ENCODE results near the gene SEMA3C. TPM values are rescaled to one million over a fixed set of nuclear protein-coding genes. Genes with fewer than 3 reads are reported as not detected.

The SEMA3C gene
- total RNA-seq, 1 donor from 2014 or later: 111 TPM

DNA sequence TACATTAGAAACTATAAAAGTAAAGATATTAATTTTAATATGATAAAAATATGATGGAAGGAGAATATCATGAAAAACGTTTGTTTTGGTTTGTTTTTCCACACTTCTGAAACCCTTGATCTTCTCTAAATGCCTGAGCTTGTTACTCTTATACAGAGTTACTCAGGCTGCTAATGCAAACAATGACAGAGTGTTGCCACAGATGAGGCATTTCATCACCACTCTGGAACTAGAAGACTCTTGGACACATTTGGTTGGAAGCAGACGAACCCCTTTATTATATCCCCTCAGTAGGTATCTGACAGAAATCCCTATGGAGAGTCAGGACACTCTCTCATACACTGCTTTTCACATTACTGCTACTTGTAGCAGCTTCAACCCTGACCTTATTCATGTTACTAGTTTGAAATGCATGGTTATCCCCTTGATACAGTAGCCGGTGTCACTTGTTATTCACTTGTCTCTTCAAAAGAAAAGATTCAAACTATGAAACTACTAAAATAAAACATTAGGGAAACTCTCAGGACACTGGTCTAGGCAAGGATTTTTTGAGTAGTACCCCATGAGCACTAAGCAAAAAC is 66.9 kb downstream of the SEMA3C start:
- DNase-seq (ENCODE audit: low spot score): no peak

- DNase-seq (ENCODE audit: low spot score): no peak
Observed at GRCh38 chr7:80848841-80849240, 70.0 kb downstream of the SEMA3C start.

GRCh38 chr7:80847895-80848294 is 71.0 kb downstream of the SEMA3C start:
- DNase-seq (ENCODE audit: low spot score): no peak

DNA sequence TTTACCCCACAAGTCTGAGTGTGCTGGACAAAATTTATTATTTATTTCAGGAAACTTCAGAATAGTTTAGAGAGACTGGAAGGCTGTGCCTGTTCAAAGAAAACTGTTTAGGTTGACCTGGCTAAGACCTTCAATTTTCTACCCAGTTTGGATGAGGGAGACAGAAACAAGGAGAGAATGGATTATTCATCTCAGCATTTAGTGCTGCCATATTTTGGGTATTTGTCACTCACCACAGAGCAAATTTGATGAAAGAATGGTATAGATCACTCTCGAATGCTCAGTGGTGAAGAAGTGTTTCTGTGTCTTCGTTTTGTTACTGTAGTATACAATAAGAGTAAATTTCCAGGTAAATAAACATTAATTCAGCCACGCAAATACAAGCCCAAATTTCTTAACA is 71.8 kb downstream of the SEMA3C start:
- no peak for DNase-seq (ENCODE audit: low spot score)

GRCh38 chr7:80844916-80845315 is 73.9 kb downstream of the SEMA3C start:
- DNase-seq (ENCODE audit: low spot score): no peak

DNA sequence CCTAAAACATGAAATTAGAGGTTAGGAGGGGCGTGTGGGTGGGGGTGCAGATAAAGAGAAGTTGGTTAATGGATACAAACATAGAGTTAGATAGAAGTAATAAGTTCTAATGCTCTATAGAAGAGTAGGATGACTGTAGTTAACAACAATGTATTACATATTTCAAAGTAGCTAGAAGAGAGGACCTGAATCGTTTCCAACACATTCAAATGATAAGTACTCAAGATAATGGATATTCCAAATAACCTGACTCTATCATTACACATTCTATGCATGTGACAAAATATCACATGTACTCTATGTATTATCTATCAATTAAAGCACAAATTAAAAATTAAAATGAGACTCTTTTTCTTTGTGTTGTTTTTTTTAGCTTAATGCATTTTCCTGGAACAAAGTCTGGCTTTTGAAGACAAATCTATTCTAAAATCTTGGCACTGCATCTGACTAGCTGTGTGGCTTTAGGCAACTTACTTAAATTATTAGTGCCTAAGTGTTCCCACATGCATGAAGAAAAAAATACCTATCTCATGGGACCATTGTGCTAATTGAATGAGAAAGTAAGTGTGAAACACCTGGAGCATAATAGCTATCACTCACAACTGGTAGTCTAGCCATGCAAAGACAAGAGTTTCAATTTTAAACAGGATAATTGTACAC is 75.7 kb downstream of the SEMA3C start:
- DNase-seq (ENCODE audit: low spot score): no peak

GRCh38 chr7:80842022-80842790 is 76.6 kb downstream of the SEMA3C start:
- no peak for DNase-seq (ENCODE audit: low spot score)

- DNase-seq (ENCODE audit: low spot score): no peak
Observed at GRCh38 chr7:80841423-80841955, 77.4 kb downstream of the SEMA3C start.

DNA sequence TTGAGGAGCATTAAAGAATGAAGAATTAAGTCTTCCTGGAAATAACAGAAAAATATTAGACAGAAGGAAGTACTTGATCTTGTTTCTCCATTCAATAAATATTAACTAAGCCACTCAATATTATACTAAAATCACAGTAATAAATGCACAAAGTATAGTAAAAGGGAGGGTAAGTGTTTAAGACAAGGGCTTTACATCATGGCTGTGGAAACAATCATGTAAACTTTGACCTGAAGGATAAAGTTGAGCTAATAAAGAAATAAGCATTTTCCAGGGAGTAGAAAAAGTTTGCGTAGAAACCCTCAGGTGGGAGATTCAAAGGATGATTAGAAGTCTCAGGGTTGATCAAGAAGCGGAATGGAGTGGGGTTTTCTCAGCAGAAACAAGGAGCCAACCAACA is 78.2 kb downstream of the SEMA3C start:
- no peak for DNase-seq (ENCODE audit: low spot score)

DNA sequence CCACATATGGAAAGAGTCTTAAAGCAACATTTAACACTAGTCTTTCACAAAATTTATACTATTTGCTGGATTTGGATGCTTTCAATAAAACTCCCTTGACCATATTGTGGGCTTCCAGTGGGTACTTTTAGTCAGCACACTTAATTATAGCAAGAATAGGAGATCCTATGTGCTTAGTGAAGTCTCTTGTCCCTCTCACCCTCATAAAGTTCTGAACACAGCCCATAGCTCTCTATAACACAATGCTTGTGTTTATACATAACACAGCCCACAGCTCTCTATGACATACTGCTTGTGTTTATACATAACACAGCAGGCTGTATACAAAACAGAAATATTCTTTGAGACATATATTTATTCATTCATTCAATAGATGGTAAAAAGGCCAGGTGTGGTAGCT is 79.0 kb downstream of the SEMA3C start:
- DNase-seq (ENCODE audit: low spot score): no peak

DNA sequence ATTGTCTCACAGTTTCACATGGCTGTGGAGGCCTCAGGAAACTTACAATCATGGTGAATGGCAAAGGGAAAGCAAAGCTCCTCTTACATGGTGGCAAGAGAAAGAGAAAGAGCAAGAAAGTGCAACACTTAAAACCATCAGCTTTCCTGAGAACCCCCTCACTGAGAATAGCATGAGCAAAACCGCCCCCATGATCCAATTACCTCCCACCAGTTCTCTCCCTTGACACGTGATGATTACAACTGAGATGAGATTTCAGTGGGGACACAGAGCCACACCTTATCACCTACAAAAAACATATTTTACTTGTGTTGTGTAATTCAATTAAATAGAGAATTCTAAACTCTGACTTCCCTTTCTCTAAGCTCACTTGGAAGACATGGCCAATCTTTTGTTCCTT is 80.2 kb downstream of the SEMA3C start:
- DNase-seq (ENCODE audit: low spot score): no peak

GRCh38 chr7:80837345-80837744 is 81.5 kb downstream of the SEMA3C start:
- no peak for DNase-seq (ENCODE audit: low spot score)

DNA sequence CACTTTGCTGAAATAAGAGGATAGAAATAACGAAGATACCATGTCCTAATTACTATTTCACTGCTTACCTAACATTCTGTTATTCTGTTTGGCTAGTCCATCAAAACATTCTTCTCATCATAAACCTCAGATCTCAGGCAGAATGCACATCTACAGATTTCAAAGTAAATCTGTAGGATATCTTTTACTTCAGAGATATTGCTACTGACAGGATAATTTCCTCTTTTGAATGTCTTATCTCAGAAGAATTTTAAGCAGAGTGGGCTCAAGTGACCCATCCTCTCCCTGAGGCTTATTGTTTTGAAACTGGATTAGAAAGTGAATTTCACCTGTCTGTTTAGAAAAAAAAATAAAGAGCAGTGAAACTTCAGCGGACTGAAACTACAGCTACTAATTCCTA is 83.6 kb downstream of the SEMA3C start:
- no peak for DNase-seq (ENCODE audit: low spot score)

DNA sequence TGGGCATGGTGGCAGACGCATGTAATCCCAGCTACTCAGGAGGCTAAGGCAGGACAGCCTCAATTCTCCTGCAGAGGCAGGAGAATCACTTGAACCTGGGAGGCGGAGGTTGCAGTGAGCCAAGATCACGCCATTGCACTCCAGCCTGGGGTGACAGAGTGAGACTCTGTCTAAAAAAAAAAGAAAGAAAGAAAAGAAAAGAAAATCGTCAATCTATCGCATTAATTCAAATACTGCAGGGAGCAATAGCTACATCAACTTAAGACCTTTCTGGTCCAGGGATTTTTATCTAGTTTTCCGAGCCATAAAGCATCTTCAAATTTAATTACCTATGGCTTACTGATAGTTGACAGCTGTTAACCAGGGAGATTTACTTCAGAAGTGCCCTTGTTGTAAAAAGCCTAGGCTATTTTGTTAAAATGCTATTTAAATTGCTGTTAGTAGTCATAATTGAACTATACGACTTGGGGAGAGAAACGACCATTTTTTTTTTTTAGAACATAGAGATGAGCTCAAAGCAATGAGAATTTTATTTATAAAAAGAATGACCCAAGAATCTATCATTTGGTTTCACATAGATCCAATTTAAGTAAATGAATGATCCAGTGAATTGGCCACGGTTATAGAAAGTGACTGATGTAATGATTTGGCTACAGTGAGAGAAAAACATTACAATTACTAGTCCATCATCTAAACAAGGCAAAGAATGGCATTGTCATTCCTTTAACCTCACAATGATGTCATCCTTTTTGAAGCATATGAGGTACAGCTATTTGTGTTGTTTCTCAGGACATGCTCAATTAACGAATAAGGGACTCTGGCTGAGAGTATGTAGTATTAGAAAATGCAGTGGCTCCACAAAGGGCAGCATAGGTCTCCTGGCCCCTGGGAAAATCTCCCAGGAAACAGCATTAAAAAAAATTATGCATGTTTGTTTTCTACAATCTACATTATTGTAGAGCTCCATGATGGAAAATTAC is 85.3 kb downstream of the SEMA3C start:
- DNase-seq (ENCODE audit: low spot score): no peak

GRCh38 chr7:80832006-80832405 is 86.8 kb downstream of the SEMA3C start:
- DNase-seq (ENCODE audit: low spot score): no peak

- no peak for DNase-seq (ENCODE audit: low spot score)
Observed at GRCh38 chr7:80830584-80831285, 88.1 kb downstream of the SEMA3C start.

- no peak for DNase-seq (ENCODE audit: low spot score)
Observed at GRCh38 chr7:80830010-80830409, 88.8 kb downstream of the SEMA3C start.

DNA sequence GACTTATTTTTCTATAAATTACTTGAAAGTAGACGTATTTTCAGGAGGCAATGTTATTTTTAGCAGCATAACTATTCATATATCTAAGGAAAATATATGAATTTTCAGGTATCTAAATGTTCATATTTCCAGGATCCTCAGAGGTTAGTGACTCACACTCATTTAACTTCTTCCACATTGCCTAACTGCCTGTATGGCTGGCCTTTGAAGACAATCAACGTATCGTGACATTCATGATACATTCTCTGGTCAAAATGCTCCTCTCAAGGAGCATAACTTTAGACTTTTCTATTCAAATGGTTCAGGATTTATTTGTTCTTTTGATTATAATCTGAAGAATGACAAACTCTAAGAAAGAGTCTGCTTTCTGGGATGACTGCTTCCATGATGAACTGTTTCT is 89.3 kb downstream of the SEMA3C start:
- DNase-seq (ENCODE audit: low spot score): no peak

- DNase-seq (ENCODE audit: low spot score): no peak
Observed at GRCh38 chr7:80827239-80827633, 91.6 kb downstream of the SEMA3C start.

- no peak for DNase-seq (ENCODE audit: low spot score)
Observed at GRCh38 chr7:80826520-80827238, 92.2 kb downstream of the SEMA3C start.

All from ureter (tissue), 1 donor.